ENCODE measurements around the gene WIPF3.
"Not testable (repeated sequence)": the region's sequence is repeated elsewhere in the genome, so short reads cannot be mapped to it uniquely, and the experiment has no call there.

WIPF3 gene

DNA sequence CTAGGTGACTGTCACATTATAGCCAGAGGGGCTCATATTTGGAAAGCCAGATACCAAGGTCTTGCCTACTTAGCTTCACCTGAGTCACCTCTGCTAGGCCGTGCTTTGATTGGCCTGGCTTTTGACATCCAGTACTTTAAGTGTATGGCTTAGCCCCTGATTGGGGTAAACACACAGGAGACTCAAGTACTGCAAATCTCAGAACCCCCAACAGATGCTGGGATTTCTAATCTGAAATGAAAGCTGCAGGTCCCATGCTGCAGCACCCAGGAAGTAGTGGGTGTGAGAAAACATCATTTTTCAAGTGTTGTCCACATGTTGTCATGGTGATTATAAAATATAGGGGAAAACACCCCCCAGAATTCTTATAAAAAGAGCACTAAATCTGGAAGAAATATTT is 76.2 kb downstream of the WIPF3 start:
- no peak for DNase-seq

GRCh38 chr7:29883462-29884398 is 77.4 kb downstream of the WIPF3 start:
- DNase-seq: no peak

DNA sequence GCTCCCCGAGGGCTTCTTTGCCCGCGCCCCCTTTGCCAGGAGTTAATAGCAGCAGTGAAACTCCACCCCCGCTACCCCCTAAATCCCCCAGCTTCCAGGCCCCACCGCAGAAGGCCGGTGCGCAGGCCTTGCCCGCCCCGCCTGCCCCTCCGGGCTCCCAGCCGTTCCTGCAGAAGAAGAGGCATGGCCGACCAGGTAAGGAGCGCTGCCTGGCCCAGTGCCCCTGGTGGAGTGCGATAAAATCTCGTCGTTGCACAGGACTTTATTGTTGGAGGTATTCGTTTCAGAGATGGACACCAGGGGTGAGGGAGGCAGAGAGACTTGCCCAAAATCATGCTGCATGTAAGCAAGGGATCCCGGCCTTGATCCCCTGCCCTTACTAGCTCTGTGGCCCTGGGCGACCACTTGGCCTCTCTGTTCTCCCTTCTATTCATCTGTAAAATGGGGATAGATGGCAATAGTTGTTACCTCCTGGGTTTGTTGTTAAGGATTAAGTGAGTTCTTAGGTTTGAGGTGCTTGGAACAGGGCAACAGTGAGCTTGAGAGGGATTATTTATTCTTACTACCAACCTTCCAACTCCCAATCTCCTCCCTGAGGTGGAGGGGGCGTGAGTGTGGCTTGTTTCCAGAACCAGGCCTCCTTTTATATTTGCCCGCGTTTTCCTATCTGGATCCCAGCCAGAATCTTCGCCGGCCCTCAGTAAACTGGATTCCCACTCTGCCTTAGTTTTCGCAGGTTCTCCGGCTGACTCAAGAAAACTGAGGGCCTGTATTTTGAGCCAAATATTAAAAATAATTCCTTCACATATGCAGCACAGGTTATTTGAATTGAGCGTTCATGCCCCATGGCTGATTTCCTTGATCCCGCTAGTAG is 78.3 kb downstream of the WIPF3 start:
- no peak for DNase-seq

GRCh38 chr7:29885626-29886025 is 79.3 kb downstream of the WIPF3 start:
- no peak for DNase-seq

DNA sequence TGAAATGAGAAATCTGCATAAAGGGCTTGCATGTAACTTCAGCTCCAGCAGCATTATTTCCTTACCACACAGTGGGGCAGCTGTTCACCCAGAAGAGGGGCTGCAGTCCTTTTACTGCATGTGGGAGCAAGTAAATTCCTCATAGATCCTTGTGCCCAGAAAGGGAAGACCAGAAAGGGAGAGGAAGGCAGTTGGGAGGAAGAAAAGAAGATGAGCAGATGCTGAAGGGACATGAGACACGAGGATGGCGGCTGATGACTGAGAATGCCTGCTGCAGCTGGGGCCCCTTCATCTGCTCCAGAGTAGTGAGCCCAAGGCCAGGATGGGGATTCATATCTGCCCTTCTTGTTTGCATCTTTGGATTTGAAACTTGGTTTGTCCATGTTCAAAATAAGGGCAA is 80.5 kb downstream of the WIPF3 start:
- no peak for DNase-seq

- DNase-seq: no peak
Measured at GRCh38 chr7:29888006-29888405, 81.7 kb downstream of the WIPF3 start.

GRCh38 chr7:29889288-29889687 is 83.0 kb downstream of the WIPF3 start:
- DNase-seq: no peak

DNA sequence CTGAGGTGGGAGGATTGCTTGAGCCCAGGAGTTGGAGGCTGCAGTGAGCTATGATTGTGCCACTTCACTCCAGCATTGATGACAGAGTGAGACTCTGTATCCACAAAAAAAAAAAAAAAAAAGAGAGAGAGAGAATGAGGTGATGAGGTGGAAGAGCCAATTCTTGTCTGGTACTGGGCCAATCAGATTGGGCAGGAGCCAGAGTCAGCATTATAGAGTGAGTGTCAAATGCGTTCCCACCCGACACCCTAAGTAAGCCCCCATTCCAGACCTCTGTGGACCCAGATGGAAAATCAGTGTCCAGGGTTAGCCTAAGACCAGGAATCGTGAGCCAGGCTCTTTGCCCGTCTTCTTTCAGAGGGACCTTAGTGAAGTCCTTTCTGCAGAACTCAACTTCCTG is 83.9 kb downstream of the WIPF3 start:
- no peak for DNase-seq

DNA sequence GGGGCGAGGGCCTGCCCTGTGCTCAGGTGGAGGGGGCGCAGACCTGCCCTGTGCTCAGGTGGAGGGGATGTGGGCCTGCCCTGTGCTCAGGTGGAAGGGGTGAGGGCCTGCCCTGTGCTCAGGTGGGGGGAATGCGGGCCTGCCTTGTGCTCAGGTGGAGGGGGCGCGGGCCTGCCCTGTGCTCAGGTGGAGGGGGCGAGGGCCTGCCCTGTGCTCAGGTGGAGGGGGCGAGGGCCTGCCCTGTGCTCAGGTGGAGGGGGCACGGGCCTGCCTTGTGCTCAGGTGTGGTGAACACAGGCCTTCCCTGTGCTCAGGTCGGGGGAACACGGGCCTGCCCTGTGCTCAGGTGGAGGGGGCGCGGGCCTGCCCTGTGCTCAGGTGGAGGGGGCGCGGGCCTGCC is 84.5 kb downstream of the WIPF3 start:
- DNase-seq: not testable (repeated sequence)

DNA sequence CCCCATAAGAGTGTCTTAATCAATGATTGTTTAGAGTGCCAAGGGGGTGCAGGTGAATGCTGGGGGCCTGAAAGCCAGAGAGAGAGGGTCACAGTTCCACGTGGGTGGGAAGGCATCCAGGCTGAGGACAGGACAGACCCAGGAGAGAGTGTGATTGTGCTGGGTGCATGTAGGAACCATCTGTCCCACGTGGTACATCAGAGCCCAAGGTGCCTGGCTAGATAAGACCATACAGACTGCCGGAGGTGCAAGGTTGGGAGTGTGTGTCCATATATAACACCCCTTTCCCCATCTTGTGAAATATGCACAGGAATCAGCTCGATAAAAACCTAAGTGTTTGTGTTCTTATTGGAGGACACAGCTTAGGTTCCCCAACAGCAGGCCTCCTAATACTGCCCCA is 85.5 kb downstream of the WIPF3 start:
- DNase-seq: no peak

DNA sequence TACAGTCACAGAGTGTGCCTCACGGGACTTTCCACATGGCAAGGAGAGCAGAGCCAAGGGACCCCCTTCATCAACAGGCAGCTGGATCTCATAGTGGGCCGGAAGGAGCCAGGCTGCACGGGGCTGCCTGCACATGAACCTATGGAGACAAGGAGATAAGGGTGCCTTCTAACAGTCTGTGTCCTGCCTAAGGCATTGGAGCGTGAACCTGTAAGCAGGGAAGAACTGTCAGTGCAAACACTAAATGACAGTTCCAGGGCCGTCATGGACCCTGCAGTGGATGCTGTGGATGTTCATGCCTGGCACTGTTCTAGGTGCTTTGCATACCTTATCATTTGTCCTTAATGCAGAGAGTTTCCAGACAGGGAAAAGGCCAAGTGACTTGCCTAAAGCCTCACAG is 85.9 kb downstream of the WIPF3 start:
- no peak for DNase-seq

DNA sequence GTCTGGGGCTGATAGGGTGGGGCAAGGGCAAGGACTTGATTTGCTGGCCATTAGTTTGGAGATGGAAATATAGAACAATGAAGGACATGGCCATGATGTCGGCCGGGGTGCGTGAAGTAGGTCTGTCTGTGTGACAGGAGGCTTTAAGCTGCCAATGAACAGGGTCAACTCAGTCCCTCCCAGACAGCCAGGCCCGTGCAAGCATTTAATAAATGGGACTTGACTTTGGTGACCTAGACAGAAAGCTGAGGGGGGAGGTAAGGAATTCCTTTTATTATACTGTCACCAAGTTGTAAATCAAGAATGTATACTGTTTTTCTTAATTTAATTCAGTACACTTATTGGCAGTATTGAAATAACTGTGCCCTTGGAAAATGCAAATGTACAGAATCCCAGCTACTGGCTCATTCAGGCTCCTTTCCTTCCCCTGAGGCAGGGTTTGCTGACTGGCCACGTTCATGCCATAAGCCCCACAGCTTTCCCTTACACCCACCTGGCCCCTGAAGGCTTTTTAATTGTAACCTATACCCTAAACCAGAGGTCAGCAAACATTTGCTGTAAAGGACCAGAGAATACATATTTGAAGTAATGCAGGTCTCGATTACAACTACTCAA is 87.2 kb downstream of the WIPF3 start:
- no peak for DNase-seq

DNA sequence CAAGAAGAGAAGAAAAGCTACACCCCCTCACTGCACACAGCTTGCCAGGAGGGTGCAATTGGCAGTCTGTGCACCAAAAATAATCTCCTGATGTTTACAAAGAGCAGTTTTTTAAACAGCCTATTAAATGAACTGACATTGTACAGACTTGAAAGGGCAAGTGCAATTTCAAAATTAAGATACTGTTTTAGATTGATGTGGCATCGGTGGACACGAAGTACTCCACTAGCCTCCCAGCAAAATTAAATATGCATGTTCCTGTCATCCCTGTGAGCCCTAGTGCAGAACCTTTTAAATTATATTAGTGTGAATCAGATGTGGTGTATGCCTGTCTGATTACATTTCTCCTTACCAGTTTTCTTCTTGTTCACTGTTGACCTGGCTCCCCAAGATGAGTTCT is 87.9 kb downstream of the WIPF3 start:
- DNase-seq: no peak

DNA sequence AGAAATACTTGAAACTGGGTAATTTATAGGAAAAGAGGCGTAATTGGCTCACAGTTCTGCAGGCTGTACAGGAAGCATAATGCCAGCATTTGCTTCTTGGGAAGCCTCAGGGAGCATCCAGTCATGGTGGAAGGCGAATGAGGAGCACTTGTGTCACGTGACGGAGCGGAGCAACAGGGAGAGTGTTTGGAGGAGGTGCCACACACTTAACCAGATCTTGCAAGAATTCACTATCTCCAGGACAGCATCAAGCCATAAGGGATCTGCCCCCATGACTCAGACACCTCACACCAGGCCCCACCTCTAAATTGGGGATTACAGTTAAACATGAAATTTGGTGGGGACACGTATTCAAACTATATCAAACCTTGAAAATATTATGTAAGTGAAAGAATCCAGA is 89.3 kb downstream of the WIPF3 start:
- no peak for DNase-seq

GRCh38 chr7:29896685-29897411 is 90.5 kb downstream of the WIPF3 start:
- no peak for DNase-seq

DNA sequence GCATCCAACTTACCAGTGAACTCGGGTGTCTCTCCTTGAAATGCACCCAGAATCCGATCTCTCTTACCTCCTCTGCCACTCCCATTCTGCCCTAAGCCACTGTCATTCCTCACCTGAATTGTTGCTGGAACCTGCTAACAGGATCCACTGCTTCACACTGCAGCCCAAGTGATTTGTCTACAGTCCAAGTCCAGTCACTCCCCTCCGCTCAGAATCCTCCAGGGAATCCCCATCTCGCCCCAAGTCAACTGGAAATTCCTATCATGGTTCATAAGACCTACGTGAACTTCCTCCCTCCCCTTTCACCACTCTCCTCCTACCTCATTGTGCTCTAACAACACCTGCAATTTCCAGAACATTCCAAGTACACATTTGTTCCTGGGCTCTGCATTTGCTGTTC is 92.0 kb downstream of the WIPF3 start:
- no peak for DNase-seq

DNA sequence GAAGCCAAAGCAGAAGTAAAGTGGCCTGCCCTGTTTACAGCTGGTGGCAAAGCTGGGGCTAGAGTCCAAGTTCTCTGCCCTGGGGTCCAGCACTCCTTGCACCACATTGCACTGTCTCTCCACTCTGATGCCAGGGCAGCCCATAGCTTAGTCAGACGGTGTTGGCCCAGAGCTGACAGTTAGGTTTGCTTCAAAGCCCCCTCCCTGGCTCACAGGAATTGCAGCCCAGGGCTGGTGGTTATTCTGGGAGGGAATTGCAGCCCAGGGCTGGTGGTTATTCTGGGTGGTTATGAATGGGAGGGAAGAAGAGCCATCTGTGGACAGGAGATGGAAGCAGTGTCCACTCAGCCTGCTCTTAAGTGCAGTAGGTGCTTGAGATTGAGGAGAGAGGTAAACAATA is 94.4 kb downstream of the WIPF3 start:
- DNase-seq: no peak

DNA sequence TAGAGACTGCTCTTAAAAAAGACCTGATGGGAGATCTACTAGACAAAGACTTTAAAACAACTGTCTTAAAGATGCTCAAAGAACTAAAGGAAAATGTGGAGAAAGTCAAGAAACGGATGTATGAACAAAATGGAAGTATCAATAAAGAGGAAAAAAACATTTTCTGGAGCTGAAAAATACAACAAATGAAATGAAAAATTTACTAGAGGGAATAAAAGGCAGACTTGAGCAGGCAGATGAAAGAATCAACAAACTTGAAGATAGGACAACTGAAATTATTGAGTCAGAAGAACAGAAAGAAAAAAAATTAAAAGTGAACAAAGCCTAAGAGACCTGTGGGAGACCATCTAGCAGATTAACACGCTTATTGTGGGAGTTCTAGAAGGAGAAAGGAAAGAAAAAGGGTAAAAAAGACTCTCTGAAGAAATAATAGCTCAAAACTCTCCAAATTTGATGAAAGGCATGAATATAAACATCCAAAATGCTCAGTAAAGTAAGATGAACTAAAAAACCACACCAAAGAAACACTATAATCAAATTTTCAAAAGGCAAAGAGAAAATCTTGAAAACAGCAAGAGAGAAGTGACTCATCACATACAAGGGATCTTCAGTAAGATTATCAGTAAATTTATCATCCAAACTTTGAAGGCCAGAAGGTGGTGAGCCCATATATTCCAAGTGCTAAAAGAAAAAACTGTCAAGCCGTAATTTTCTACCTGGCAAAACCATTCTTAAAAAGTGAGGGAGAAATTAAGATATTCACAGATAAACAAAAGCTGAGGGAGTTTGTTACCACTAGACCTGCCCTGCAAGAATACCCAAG is 100.1 kb downstream of the WIPF3 start:
- DNase-seq: no peak

DNA sequence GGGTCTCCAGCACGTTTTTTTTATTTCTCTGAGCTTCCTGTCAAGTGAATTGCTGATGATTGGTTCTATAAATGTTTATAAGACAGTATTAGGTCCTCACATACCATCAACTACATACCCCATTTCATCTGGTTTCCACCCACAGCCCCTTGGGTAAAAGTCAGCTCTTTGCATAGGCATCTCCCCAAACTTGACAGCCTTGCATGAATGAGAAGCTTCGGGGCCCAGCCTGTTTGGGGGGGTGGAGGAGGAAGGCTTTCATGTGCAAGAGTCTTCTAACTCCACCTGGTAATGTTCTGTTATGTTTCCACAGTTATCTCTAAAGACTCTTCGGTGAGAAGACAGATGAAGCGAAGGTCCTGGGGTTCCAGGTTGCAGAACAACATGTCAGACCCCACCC is 107.9 kb downstream of the WIPF3 start:
- no peak for DNase-seq

GRCh38 chr7:29915481-29916215 is 109.3 kb downstream of the WIPF3 start:
- DNase-seq: no peak

DNA sequence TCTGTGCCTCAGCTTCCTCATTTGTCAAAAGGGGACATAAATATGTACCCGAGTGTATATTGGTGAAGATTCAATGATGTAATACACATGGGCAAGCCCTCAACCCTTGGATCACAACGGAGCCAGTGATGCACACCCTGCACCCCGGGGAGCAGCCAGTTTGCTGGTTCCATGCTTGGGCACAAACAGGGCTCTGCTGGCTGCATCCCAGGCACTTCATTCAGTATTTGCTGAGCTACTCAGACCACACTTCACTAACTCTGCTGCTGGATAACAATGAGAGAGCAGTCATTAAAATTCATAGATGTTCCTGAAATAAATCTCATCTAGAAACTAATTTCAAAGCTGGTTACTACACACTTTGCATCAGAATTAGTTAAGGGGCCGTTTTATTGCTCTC is 111.3 kb downstream of the WIPF3 start:
- DNase-seq: no peak
